ENCODE data around the gene MORN5. TPM values are rescaled to one million over a fixed set of nuclear protein-coding genes. Genes with fewer than 3 reads are reported as not detected.

The MORN5 gene
- total RNA-seq, 6 experiments from 2014 or later = not detected

- ATAC-seq (no peak), DNase-seq (no peak)
- Histone ChIP-seq H3K27me3 (peaks cover 0 to 4% of the 10 kb centered on the region in 2 donors), H3K36me3 (no peaks in the 10 kb centered on the region), H3K9me3 (no peaks in the 10 kb centered on the region), H3K27ac (no peak overlapping the region), H3K4me3 (no peak overlapping the region), H3K4me1 (peaks cover 0 to 7% (median 0%) of the 10 kb centered on the region in 4 donors)
- TF ChIP-seq CTCF (IDR thresholded peaks at IDR 0.05) (no peak), POLR2A (IDR thresholded peaks at IDR 0.05) (no peak)
- intact Hi-C loops (cut with DNase I) = no loop called here
- 61% methylated on average over 5 of the region's 6 CpGs for WGBS (ENCODE audit: insufficient coverage, low coverage, low lambda C conversion rate, missing lambda C conversion rate)
Measured at GRCh38 chr9:122232796-122233306, 73.1 kb downstream of the MORN5 start.

- no peak for TF ChIP-seq POLR2A (IDR thresholded peaks at IDR 0.05)
- no peak for TF ChIP-seq CTCF (IDR thresholded peaks at IDR 0.05)
- no peaks in the 10 kb centered on the region for H3K27me3 ChIP-seq
- ATAC-seq (no peak), DNase-seq (no peak)
- no peaks in the 10 kb centered on the region for H3K9me3 ChIP-seq
- no peak overlapping the region for H3K4me3 ChIP-seq
- intact Hi-C loops (cut with DNase I) = no loop called here
- no peak overlapping the region for H3K27ac ChIP-seq
- no peaks in the 10 kb centered on the region for H3K4me1 ChIP-seq
- peaks cover 0 to 3% (median 0%) of the 10 kb centered on the region in 4 donors for H3K36me3 ChIP-seq
- WGBS (ENCODE audit: insufficient coverage, low coverage, low lambda C conversion rate, missing lambda C conversion rate) = 82% methylated on average over 5 of the region's 7 CpGs
Measured at GRCh38 chr9:122234022-122234748, 74.5 kb downstream of the MORN5 start.

- TF ChIP-seq POLR2A (IDR thresholded peaks at IDR 0.05) (no peak), CTCF (IDR thresholded peaks at IDR 0.05) (no peak)
- peaks cover 0 to 20% (median 9%) of the 10 kb centered on the region in 4 donors for H3K36me3 ChIP-seq
- no peak overlapping the region for H3K27ac ChIP-seq
- no peak for DNase-seq
- ATAC-seq = no peak
- H3K4me3 ChIP-seq = no peak overlapping the region
- no peaks in the 10 kb centered on the region for H3K9me3 ChIP-seq
- 74% methylated on average over 10 of the region's 10 CpGs for WGBS (ENCODE audit: insufficient coverage, low coverage, low lambda C conversion rate, missing lambda C conversion rate)
- intact Hi-C loops (cut with DNase I) = no loop called here
- no peaks in the 10 kb centered on the region for H3K27me3 ChIP-seq
- no peaks in the 10 kb centered on the region for H3K4me1 ChIP-seq
Measured at GRCh38 chr9:122236681-122237080, 77.0 kb downstream of the MORN5 start.

GRCh38 chr9:122239722-122240121, 80.0 kb downstream of the MORN5 start:
- no peak overlapping the region for H3K27ac ChIP-seq
- ATAC-seq = no peak
- no peak for DNase-seq
- H3K4me1 ChIP-seq = no peaks in the 10 kb centered on the region
- H3K36me3 ChIP-seq = peaks cover 6 to 51% (median 18%) of the 10 kb centered on the region in 4 donors
- whole genome bisulfite sequencing (ENCODE audit: insufficient coverage, low coverage, low lambda C conversion rate, missing lambda C conversion rate) = 80% methylated on average over 4 of the region's 5 CpGs
- TF ChIP-seq POLR2A (IDR thresholded peaks at IDR 0.05) (no peak), CTCF (IDR thresholded peaks at IDR 0.05) (no peak)
- no peak overlapping the region for H3K4me3 ChIP-seq
- H3K9me3 ChIP-seq = no peaks in the 10 kb centered on the region
- no peaks in the 10 kb centered on the region for H3K27me3 ChIP-seq
- intact Hi-C loops (cut with DNase I) = no loop called here
